ENCODE results near the gene NANOS1. TPM values are rescaled to one million over a fixed set of nuclear protein-coding genes. Genes with fewer than 3 reads are reported as not detected.

Gene NANOS1, protein sequence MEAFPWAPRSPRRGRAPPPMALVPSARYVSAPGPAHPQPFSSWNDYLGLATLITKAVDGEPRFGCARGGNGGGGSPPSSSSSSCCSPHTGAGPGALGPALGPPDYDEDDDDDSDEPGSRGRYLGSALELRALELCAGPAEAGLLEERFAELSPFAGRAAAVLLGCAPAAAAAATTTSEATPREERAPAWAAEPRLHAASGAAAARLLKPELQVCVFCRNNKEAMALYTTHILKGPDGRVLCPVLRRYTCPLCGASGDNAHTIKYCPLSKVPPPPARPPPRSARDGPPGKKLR
- 0.61 and 2.3 TPM in 2 replicates for total RNA-seq

DNA sequence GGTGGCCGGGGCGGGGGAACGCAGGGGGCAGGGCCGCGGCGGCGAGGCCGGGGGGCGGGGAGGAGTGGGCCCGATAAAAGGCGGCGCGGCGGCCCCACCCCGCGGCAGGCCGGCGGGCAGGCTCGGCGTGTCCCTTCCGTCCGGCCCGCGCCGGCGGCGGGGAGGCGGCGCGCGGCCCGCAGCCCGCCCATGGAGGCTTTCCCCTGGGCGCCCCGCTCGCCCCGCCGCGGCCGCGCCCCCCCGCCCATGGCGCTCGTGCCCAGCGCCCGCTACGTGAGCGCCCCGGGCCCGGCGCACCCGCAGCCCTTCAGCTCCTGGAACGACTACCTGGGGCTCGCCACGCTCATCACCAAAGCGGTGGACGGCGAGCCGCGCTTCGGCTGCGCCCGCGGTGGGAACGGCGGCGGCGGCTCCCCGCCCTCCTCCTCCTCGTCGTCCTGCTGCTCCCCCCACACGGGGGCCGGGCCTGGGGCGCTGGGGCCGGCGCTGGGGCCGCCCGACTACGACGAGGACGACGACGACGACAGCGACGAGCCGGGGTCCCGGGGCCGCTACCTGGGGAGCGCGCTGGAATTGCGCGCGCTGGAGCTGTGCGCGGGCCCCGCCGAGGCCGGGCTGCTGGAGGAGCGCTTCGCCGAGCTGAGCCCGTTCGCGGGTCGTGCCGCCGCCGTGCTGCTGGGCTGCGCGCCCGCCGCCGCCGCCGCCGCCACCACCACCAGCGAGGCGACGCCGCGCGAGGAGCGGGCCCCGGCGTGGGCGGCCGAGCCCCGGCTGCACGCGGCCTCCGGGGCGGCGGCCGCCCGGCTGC is at the start of gene NANOS1:
Gene NANOS1, plus strand, starts transcription at position 102 of the 808 bp plus-strand sequence. Its CDS starts 88 bp downstream, at position 190.

GRCh38 chr10:119080521-119081259 is 51.2 kb downstream of the NANOS1 start, which contains the start of gene EIF3A:
EIF3A (minus strand) TSS chr10:119080817; CDS start chr10:119080676, 141 bp downstream.

Other genes with a start within 250 kb of the NANOS1 start
- gene EIF3A, start 51.1 kb downstream of the NANOS1 start, total RNA-seq, result 114 and 117 TPM in 2 replicates
- 53.8 and 54.6 TPM in 2 replicates for gene DENND10, start 74.4 kb downstream of the NANOS1 start, total RNA-seq
- 18.8 and 19.5 TPM in 2 replicates for gene SFXN4, start 136.0 kb downstream of the NANOS1 start, total RNA-seq
- 214 and 241 TPM in 2 replicates for gene PRDX3, start 149.1 kb downstream of the NANOS1 start, total RNA-seq
- 22.1 and 26.3 TPM in 2 replicates for gene GRK5, start 177.9 kb downstream of the NANOS1 start, total RNA-seq

Data from epithelial cell of umbilical artery (primary cell).